ENCODE results near the gene RBBP4.
A peak's percentile ranks its signal among the peaks of the same experiment; 100 is the strongest.
"Not testable (repeated sequence)": the region's sequence is repeated elsewhere in the genome, so short reads cannot be mapped to it uniquely, and the experiment has no call there.

Gene RBBP4

GRCh38 chr1:32650752-32651460, at the start of gene RBBP4:
Gene RBBP4 (plus strand): TSS chr1:32651208. CDS start chr1:32651307, 99 bp downstream.
- peak; percentile 92 for DNase-seq

- no peak for DNase-seq
Observed at GRCh38 chr1:32605711-32606424, 45.1 kb upstream of the RBBP4 start.

DNA sequence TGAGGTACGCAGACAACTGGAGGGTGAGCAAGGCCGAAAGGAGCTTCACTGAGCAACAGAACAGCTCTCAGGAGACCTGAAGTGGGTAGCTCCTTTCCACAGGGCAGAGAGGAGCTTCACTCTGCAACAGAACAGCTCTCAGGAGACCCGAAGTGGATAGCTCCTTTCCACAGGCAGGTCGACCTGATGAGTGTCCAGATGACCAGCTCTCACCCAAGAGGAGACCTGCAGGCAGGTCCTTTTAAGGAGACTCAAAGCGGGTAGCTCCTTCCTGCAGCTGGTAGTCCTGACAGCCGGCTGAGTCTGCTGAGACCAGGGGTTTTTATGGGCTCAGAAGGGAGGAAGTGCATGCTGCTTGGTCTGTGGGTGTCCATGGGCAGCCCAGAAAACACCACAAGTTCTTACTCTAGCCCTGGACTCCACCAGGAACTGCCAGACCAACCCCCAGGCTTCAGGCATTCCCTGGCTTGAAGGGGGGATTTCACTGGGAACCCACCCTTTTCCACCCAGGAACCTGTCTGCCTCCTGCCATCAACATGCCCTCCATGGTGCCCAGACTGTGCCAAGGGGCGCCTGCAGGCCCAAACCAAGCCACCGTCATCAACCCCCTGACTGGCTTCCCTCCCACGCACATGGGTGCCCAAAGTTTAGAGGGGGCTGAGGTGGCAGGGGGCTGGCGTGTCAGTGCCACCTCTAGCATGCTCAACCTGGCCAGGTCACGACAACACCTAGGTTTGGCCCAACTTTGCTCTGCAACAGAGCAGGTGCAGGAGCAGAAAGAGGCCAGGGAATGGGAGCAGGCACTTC, 44.2 kb upstream of the RBBP4 start:
- no peak for DNase-seq

DNA sequence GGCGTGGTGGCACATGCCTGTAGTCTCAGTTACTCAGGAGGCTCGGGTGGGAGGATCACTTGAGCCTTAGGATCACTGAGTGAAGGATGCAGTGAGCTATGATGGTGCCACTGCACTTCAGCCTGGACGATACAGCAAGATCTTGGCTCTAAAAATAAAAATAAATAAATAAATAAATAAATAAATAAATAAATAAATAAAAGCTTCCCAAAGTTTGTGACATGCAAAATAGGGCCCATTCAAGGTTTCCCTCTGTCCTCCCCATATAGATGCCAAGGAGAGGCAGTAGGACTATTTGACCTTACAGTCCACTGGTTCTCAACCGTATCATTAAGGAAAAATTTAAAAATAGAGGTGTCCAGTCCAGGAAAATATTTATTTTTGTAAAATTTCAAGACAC, 41.8 kb upstream of the RBBP4 start:
- DNase-seq: no peak

GRCh38 chr1:32611859-32612188, 39.2 kb upstream of the RBBP4 start:
- no peak for DNase-seq

DNA sequence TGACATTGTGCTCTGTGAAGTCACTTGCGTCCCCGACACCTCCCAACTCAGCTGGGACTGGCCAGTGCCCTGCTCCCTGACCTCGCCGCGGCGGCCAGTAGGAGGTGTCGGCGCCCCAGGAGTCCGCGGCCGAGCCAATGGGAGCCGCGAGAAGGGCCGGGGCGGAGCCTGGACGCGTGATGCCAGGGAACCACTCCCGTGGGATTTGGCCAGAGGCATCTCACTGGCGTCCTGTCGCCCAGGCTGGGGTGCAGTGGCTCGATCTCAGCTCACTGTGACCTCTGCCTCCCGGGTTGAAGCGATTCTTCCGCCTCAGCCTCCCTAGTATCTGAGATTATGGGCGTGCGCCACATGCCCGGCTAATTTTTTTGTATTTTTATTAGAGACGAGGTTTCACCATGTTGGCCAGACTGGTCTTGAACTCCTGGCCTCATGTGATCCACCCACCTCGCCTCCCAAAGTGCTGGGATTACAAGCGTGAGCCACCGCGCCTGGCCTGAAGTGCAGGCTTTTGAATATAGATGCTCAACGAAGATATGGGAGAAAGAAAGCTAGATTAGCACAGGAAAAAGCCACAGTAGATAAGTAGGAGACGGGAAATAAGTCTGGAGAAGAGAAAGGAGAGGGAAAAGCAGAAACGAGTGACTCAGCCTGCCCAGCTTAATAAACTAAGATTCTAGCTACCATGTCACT, 38.7 kb upstream of the RBBP4 start:
- peak; percentile 75 for DNase-seq

- DNase-seq: no peak
Observed at GRCh38 chr1:32613472-32613871, 37.5 kb upstream of the RBBP4 start.

- no peak for DNase-seq
Observed at GRCh38 chr1:32618673-32619221, 32.3 kb upstream of the RBBP4 start.

- DNase-seq: no peak
Observed at GRCh38 chr1:32619701-32620485, 31.1 kb upstream of the RBBP4 start.

DNA sequence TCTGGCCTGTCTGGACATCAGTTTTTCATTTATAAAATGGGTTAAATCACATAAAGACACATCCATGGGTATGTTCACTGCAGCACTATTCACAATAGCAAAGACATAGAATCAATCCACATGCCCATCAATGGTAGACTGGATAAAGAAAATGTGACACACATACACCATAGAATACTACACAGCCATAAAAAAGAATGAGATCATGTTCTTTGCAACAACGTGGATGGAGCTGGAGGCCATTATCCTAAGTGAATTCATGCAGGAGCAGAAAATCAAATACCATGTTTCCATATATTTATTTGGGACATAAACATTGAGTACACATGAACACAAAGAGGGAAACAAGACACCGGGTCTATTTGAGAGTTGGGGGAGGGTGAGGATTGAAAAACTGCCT, 28.8 kb upstream of the RBBP4 start:
- no peak for DNase-seq

DNA sequence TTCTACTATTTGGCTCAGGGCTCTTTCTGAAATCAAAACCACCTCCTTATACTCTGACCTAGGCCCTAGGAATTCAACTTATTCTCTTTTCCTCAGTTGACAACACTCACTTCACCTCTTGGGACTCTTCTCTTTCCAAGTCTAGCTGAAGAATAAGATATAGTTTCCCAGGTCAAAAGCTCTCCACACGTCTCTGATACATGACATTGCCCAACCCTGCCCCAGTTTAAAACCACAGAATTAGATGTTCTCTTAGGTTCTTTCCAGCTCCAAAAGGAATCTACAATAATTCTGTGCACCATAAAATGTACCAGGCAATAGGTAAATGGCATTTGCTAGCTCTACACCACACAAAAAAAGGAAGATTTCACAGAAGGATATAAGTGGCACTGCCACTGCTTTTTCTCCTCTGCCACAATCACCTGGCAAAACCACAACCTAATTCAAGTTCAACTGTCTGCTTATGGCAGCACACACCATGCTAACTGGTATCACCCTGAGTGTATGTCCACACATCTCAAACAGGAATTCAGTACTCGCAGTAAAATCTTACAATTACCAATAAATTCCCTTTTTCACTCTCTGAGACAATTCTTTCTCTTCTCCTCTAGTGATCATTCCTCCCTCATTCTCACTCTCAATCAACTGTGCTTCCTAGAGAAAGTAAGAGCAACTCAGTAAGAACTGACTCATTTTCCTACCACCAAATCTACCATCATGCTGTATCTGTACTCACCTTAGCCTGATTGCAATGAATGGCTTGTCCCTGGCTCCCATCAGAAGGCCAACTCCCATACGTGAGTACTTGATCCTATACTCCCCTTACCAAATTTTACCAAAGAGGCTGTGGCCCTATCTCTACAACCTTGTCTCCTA, 28.0 kb upstream of the RBBP4 start:
- DNase-seq: no peak

DNA sequence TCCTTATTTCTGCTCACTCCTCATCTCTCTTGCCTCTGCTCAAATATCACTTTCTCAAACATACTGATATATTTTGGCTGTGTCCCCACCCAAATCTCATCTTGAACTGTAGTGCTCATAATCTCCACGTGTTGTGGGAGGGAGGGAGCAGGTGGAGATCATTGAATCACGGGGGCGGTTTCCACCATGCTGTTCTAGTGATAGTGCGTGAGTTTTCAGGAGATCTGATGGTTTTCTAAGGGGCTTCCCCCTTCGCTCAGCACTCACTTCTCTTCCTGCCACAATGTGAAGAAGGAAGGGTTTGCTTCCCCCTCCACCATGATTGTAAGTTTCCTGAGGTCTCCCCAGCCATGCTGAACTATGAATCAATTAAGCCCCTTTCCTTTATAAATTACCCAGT, 27.2 kb upstream of the RBBP4 start:
- DNase-seq: no peak

- no peak for DNase-seq
Observed at GRCh38 chr1:32626176-32626575, 24.8 kb upstream of the RBBP4 start.

DNA sequence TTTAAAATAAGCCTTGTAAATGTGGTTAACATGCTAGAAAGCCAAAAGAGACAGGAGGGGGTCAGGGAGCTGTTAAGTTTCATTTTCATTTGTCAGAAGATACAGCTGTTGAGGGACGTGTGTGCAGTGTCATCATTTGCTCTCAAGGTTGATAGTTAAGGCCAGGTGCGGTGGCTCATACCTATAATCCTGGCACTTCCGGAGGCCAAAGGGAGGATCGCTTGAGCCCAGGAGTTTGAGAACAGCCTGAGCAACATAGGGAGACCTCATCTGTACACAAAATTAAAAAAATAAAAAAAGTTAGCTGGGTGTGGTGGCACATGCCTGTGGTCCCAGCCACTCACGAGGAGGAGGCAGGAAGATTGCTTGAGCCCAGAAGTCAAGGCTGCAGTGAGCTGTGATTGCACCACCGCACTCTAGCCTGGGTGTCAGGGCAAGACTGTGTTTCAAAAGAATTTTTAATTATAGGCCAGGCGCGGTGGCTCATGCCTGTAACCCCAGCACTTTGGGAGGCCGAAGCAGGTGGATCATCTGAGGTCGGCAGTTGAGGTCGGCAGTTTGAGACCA, 23.3 kb upstream of the RBBP4 start:
- DNase-seq: no peak

DNA sequence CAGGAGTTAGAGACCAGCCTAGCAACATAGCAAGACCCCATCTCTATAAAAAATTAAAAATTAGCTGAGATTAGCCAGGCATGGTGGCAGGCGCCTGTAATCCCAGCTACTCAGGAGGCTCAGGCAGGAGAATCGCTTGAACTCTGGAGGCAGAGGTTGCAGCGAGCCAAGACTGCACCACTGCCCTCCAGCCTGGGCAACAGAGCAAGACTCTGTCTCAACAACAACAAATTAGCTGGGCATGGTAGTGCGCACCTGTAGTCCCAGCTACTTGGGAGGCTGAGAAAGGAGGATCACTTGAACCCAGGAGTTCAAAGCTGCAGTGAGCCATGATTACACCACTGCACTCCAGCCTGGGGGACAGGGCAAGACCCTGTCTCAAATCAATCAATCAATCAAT, 20.8 kb upstream of the RBBP4 start:
- DNase-seq: not testable (repeated sequence)

DNA sequence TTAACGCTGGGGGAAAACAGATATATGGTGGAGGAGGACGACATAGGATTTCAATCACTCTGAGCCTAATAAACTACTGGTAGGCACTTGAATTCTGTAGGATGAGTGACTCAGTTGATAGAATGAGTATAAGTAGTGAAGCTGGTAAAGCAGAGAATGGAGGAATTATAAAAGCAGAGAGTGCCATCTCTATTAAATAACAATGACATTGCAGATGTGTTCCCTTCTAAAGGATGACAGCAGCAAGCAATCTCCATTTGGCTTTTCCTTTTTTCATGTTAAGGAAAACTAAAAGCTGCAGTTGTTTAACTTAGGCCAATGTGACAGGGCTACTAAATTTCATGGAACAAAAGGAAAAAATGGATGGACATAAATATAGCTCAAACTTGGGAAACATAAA, 18.2 kb upstream of the RBBP4 start:
- no peak for DNase-seq

- no peak for DNase-seq
Observed at GRCh38 chr1:32635508-32636277, 15.3 kb upstream of the RBBP4 start.

- DNase-seq: no peak
Observed at GRCh38 chr1:32636914-32637645, 13.9 kb upstream of the RBBP4 start.

DNA sequence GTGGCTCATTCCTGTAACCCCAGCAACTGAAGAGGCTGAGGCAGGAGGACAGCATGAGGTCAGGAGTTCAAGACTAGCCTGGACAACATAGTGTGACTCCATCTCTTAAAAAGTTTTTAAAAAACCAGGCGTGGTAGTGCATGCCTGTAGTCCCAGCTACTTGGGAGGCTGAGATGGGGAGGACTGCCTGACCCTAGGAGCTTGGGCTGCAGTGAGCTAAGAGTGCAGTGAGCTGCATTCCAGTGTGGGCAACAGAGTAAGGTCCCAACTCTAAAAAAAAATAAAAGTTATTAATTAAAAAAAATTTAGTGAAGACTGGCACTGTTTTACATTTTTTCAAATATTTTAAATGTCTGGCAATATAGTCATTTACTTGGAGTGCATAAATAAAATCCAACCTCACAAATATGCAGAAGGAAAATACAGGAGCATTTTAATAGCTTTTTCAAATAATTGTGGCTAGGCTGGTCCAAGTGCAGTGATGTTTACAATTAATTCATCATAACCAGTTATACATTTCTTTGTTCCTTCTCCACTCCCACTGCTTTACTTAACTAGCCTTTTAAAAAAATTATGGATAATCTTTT, 11.4 kb upstream of the RBBP4 start:
- DNase-seq: no peak

All from SHP77 treated with DMSO at 0.1 percent for 48 hours (cell line).